Measurements from ENCODE around the gene CYP26B1.

Gene CYP26B1

DNA sequence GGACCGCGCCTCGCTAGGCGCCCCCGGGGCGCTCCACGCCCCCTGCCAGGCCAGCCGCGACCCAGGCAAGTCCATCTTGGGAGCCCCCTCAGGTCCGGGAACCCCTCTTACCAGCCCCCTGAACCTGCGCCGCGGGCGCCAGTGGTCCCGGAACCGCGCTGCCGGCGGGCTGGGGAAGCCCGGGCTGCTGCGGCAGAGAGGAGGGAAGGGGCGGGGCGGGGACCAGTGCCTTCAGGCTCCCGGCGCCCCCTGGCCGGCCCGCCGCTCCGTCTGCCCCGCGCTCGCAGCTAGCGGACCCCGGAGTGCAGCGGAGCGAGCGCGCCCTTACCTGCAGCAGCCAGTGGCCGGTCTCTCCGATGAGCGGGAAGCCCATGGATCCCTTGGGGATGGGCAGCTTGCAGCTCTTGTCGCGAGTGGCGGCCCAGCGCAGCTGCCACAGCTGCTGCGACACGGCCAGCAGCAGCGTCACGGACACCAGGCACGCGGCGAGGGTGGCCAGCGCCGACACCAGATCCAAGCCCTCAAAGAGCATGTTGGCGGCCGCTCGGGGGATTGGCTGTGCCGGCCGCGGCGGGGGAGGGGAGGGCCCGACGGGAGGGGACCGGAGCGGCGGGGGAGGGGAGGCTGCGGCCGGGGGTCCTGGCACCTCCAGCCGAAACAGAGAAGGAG, at the start of gene CYP26B1:
TSS of gene CYP26B1 (minus strand) at position 560 of the 669 bp plus-strand sequence. CDS start at position 532, 28 bp downstream.
- DNase-seq (ENCODE audit: low read depth): no peak

GRCh38 chr2:72193723-72194122, 46.1 kb upstream of the CYP26B1 start:
- DNase-seq (ENCODE audit: low read depth): no peak

- no peak for DNase-seq (ENCODE audit: low read depth)
Observed at GRCh38 chr2:72191441-72191840, 43.8 kb upstream of the CYP26B1 start.

GRCh38 chr2:72185206-72185605, 37.5 kb upstream of the CYP26B1 start:
- DNase-seq (ENCODE audit: low read depth): no peak

DNA sequence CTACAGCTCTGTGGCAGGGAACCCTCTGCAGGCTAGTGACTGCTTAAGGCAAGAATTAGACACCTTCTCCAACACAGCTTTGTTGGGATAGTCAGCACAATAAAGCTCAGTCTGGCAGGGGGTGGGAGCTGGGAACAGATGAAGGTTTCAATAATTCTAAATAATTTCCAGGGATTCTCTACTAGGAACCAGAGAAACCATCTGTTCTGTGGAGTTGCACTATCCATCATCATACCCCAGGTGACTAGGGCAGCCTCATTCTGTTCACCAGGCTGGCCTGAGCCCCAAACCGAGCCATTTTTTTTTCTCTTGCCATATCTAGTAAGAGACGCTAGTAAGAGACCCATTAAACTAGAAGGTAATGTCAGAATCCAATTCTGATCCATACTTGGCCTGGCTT, 35.8 kb upstream of the CYP26B1 start:
- DNase-seq (ENCODE audit: low read depth): no peak

DNA sequence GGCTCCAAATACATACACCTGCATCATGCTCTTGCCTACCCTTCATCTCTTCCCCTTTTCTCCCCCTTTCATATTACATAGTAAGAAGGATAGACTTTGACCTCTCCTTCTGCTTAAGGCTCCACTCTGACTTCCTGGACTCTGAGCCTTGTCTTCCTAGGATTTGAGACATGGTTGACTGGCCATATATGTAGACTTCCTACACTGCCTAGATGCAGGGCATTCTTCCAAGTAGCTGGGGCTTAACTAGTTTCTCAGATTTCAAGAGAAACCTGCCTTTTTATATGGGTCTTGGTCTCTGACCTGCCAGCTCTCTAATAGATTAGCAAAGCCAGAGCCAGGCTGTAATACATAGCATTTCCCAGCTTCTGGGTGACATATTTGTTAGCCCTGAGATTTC, 35.4 kb upstream of the CYP26B1 start:
- DNase-seq (ENCODE audit: low read depth): no peak

GRCh38 chr2:72182547-72182946, 34.9 kb upstream of the CYP26B1 start:
- DNase-seq (ENCODE audit: low read depth): no peak

- no peak for DNase-seq (ENCODE audit: low read depth)
Observed at GRCh38 chr2:72181616-72182015, 34.0 kb upstream of the CYP26B1 start.

GRCh38 chr2:72180351-72180750, 32.7 kb upstream of the CYP26B1 start:
- no peak for DNase-seq (ENCODE audit: low read depth)

DNA sequence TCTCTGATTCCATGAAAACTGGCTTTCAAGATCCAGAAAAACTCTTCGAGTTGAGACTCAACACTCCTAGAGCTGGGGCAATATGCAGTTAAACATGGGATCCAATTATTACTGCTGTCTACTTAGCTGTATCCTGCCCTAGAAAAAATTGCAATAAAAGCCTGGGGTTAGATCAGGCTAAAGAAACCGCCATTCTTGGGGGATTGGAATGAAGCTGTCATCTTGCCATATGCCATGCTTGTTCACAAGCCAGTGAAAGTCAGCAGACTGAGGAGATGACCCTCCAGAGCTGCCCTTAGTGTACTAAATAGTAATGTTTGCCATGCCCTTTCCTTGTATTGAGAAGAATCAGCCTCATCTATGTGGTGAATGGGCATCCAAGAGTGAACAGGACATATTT, 30.9 kb upstream of the CYP26B1 start:
- DNase-seq (ENCODE audit: low read depth): no peak

- DNase-seq (ENCODE audit: low read depth): no peak
Observed at GRCh38 chr2:72176281-72176680, 28.6 kb upstream of the CYP26B1 start.

GRCh38 chr2:72175636-72176035, 28.0 kb upstream of the CYP26B1 start:
- DNase-seq (ENCODE audit: low read depth): no peak

DNA sequence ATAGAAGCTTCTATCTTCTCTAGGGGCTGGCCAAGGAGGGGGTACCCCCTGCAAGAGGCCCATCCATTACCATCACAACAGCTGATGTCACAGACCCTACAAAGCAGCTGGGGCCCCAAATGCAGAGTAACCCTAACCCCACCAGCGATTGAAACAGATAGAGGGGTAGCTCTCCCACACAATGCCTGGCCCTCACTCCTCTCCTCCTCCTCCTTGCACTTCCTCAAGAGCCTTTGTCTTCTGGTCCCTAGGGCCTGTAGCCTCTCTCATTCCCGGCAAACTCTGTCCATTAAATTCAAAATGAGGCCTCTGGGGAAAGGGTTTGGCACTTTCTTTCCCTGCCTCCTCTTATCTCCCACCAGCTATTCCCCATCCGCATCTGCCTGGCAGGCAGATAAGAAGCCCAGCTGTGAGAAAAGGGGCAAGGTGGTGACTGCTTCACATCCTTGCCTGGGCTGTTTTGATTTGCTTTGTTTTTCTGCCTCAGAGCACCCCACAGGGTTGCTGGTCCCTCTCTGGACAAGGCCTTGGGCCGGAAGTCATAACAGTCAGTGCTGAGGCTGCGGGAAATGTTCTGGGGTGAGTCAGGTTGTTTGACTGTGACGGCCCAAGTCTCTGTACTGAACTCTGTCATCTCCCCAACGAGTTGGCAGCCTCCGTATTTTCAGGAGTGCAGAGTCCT, 26.1 kb upstream of the CYP26B1 start:
- DNase-seq (ENCODE audit: low read depth): peak; percentile 56

DNA sequence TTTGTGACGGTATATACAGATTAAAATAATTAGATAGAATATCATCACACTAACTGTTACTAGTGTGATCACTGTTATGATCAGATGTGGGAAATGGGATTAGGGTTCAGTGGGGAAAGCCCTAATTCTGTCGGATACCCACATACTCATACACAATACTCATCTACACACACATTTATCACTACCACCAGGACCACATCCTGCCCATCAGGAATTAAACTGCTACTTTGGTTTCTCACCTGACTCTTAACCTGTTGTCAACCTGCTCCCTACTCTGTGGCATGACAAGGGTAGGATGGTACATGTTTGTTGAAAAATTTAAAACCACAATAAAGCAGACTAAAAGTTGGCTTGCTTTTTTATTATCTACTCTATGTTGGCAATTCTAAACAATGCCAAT, 24.8 kb upstream of the CYP26B1 start:
- no peak for DNase-seq (ENCODE audit: low read depth)

DNA sequence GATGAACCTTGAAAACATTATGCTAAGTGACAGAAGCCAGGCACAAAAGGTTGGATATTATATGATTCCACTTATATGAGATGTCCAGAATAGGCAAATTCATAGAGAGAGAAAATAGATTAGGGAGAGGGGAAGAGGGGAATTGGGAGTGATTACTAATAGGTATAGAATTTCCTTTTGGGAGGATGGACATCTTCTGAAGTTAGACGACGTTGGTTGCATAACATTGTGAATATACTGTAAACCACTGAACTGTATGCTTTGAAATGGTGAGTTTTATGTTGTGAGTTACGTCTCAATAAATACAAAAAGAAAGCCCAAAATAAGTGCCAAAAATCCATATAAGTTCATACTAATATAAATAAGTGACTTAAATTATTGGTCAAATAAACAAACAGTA, 18.6 kb upstream of the CYP26B1 start:
- DNase-seq (ENCODE audit: low read depth): peak; percentile 58

DNA sequence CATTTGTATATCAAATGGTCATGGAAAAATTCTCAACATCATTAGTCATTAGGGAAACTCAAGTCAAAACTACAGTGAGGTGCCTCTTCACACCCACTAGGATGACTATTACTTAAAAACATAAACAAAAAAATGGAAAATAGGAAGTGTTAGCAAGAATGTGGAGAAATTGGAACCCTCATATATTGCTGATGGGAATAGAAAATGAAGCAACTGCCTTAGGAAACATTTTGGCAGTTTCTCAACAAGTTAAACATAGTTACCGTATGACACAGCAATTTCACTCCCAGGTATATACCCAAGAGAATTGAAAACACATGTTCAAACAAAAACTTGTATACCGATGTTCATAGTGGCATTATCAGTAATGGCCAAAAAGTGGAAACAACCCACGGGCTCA, 18.1 kb upstream of the CYP26B1 start:
- DNase-seq (ENCODE audit: low read depth): peak; percentile 66

DNA sequence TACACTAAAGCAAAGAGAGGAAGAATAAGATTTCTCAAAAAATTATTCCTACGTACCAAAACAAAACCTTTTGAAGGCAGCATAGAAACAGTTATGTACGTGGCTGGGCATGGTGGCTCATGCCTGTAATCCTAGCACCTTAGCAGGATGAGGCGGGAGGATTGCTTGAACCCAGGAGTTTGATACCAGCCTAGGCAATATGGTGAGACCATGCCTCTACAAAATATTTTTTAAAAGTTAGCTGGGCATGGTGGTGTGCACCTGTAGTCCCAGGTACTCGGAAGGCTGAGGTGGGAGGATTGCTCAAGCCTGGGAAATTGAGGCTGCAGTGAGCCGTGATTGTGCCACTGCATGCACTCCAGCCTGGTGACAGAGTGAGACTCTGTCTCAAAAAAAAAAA, 14.9 kb upstream of the CYP26B1 start:
- DNase-seq (ENCODE audit: low read depth): no peak

DNA sequence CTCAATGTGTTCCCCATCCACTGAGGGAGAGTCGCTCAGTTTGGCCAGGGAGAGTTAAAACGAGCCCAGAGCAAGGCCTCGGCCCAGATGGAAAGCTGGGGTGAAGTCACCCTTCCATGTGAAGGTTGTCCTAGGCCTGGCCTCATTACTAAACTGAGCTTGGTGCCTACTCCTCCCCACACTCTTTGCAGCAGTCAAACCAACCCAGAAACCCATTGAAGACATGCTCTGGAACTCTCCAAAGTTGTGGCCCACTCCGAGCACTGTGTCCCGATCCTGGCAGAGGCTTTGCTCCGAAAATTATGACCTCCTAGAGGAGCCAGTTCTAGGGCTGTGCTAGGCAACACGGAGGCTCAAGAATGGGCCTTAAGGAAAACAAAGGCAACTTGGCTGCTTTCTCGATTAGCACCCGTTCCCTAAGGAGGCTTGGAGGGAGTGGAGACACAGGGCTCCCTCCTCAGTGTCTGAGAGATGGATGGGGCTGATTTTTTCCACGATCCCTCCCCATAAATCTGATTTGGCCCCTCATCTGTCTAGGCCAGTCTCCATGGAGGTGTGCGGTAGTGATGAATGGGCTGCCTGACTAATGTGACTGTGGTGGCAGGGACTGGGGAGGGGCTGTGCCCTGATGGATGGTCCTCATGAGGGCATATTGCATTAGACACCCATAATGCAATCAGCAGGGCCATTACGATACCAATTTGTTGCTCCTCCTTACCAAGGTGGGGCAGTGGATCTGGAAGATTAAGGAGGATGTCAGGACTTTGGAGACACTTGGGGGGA, 11.7 kb upstream of the CYP26B1 start:
- no peak for DNase-seq (ENCODE audit: low read depth)

DNA sequence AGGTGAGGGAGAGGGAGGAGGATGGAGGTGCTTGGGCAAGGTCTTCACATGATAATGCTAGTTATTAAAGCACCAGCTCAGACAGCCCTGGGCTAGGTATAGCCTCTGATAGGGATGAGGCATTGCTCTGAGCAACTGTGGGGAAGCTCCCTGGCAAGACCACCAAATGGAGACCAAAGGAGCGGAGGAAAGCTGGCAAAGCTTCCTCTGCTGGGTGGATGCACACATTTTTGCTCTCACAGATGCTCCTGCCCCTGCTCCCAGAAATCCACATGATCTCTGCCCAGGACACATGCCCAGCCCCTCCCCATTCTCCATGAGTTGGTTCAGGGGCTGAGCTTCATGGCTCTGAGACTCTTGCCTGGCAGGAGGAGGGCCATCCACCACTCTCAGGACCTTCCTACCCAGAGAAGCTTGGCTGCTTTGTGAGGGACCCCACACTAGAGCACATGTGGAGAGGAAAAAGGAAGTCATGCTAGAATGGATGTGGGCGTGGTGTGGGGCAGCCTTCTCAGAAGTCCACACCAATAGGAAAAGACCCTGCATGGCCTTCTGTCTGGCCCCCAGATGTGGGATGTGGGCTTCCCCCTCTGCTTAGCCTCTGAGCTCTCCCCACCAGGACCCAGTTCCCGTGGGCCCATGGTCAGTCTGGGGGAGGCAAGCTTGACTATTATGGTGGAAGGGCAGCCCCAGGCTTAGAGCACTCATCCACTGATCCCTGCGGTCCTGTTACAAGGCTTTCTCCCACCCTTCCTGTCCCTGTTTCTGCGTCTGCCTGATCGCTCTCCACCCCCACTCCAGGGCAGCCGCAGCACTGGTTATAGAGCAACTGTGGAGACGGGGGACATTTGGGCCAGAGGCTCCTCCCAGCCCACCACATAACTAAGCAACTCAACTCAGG, 10.5 kb upstream of the CYP26B1 start:
- no peak for DNase-seq (ENCODE audit: low read depth)

GRCh38 chr2:72156872-72157271, 9.2 kb upstream of the CYP26B1 start:
- DNase-seq (ENCODE audit: low read depth): no peak

GRCh38 chr2:72155737-72156136, 8.1 kb upstream of the CYP26B1 start:
- DNase-seq (ENCODE audit: low read depth): no peak

- no peak for DNase-seq (ENCODE audit: low read depth)
Observed at GRCh38 chr2:72155151-72155550, 7.5 kb upstream of the CYP26B1 start.

All from iris pigment epithelial cell (primary cell).